Activated B cell treated with CpG ODN at 0.5 μM for 24 hours (primary cell): ENCODE data around the gene CACNA1B. TPM values are rescaled to one million over a fixed set of nuclear protein-coding genes. Genes with fewer than 3 reads are reported as not detected.
A peak's percentile ranks its signal among the peaks of the same experiment; 100 is the strongest.

ENCODE experiments used
- ATAC-seq: fragments of 200-7000 bp; cut with Tn5 transposase; one replicate; pipeline ENCODE4 v1.10.0; 2021; ENCODE audit warnings: low read depth, mild to moderate bottlenecking, moderate library complexity
- CTCF ChIA-PET: fragments of 350-600 bp; sonication (Branson Sonifier 250); formaldehyde crosslinking; loops from one replicate; lab custom pipeline; 2021; ENCODE audit warnings: antibody characterized with exemption; lab: Charles Lee
- POLR2A ChIA-PET: fragments of 350-600 bp; sonication (Branson Sonifier 250); formaldehyde crosslinking; loops from one replicate; lab custom pipeline; 2021; ENCODE audit warnings: antibody characterized with exemption; lab: Charles Lee
- DNase-seq: peaks from one replicate; pipeline ENCODE4 v3.0.0; 2022
- H3K27ac Mint-ChIP-seq: one replicate; pipeline ENCODE4 v1.8.0; 2020; ENCODE audit warnings: mixed read lengths
- H3K27me3 Mint-ChIP-seq: one replicate; pipeline ENCODE4 v1.8.0; 2021; ENCODE audit warnings: mixed read lengths
- H3K36me3 Mint-ChIP-seq: one replicate; pipeline ENCODE4 v1.8.0; 2021; ENCODE audit warnings: low read depth, mixed read lengths
- H3K4me1 Mint-ChIP-seq: one replicate; pipeline ENCODE4 v1.8.0; 2021; ENCODE audit warnings: mixed read lengths
- H3K4me3 Mint-ChIP-seq: one replicate; pipeline ENCODE4 v1.8.0; 2020; ENCODE audit warnings: mild to moderate bottlenecking, mixed read lengths
- H3K9me3 Mint-ChIP-seq: one replicate; pipeline ENCODE4 v1.8.0; 2020; ENCODE audit warnings: mixed read lengths
- CTCF ChIP-seq: fragments of 200-600 bp; IDR thresholded peaks from one replicate; pipeline ENCODE4 v1.8.0; 2022; ENCODE audit warnings: antibody characterized with exemption, mild to moderate bottlenecking
- intact Hi-C: fragments of 100-400 bp; cut with micrococcal nuclease; formaldehyde crosslinking; loops from one replicate; pipeline ENCODE4 v1.15.1; 2024
- total RNA-seq: library from RNA; stranded (reverse); gene quantifications from 2 replicates; pipeline ENCODE4 v1.2.3, GENCODE V29; 2022

Gene CACNA1B
- total RNA-seq, 1 donor from 2014 or later = 1.5 TPM

DNA sequence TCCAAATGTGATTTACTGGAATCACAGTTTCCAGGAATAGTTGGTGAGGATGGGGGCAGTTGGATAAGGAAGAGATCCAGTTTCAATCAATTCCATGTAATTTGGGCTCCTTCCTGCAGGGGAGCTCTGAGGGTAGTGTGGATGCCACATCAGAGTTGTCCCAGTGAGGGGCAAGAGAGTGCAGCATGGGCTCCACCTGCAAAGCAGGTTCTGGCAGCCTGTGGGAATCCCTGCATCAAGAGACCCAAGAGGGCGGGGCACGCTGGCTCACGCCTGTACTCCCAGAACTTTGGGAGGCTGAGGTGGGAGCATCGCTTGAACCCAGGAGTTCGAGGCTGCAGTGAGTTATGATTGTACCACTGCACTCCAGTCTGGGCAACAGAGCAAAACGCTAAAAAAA, 188.5 kb downstream of the CACNA1B start:
- Mint-ChIP-seq H3K4me3 (no peak overlapping the region), H3K36me3 (no peaks in the 10 kb centered on the region), H3K27ac (no peak overlapping the region), H3K27me3 (peaks cover 6% of the 10 kb centered on the region), H3K9me3 (no peaks in the 10 kb centered on the region), H3K4me1 (no peaks in the 10 kb centered on the region)
- ChIA-PET POLR2A (no interaction called here), CTCF (no interaction called here)
- ATAC-seq (no peak), DNase-seq (no peak)
- TF ChIP-seq CTCF = no peak
- intact Hi-C loops = no loop called here

DNA sequence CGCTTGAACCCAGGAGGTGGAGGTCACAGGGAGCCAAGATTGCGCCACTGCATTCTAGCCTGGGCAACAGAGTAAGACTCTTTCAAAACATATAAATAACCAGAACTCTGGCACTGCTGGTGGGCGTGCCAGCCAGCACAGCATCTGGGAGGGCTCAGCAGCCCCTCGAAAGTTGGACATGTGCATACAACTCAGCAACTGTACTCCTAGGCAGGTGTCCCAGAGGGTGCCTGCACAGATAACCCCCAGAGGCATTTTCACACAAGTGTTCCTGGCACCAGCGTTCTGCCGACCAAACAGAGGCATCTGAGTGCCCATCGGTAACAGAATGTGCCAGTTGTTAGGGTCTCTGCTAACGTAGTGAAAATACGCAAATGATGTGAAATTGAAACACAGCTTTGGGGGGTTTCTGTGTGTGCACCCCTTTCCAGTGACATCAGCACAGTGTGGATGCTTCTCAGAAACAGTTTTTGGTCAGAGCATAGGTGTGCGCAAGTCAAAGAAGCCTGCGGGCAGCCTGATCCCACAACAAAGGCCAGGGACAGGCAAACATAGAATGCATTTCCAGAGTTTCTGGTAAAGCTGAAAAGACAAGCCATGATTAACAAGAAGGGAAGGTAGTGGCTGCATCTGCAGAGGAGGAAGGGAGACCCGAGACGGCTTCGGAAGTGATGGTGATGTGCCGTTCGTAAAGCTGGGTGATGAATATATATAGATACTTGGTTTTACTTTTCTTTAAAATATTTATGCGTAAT, 190.2 kb downstream of the CACNA1B start:
- no peaks in the 10 kb centered on the region for H3K4me1 Mint-ChIP-seq
- ChIA-PET CTCF (no interaction called here), POLR2A (no interaction called here)
- ATAC-seq (no peak), DNase-seq (peak; percentile 1)
- TF ChIP-seq CTCF = no peak
- no peak overlapping the region for H3K27ac Mint-ChIP-seq
- intact Hi-C loops = no loop called here
- H3K9me3 Mint-ChIP-seq = no peaks in the 10 kb centered on the region
- no peaks in the 10 kb centered on the region for H3K36me3 Mint-ChIP-seq
- no peak overlapping the region for H3K4me3 Mint-ChIP-seq
- H3K27me3 Mint-ChIP-seq = peaks cover 11% of the 10 kb centered on the region

DNA sequence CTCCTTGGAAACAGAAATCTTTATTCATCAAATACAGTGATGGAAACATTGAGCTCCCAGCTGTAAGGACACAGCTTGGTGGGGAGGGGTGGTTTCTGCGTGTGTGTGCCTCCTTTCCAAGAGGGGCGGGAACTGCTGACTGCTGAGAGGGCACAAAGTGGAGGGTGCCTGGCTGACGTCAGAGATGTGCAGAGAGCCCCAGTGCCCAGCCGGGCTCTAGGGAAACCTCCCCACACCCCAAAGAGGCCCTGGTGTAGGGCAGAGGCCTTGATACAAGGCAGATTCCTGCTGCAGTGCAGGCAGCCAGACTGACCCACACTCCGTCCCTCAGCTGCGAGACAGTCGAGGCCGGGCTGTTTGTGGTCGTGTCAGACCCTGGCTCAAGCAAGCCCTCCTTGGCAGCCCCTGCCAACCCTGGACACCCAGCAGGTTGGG, 191.0 kb downstream of the CACNA1B start:
- DNase-seq (no peak), ATAC-seq (no peak)
- H3K4me3 Mint-ChIP-seq = no peak overlapping the region
- TF ChIP-seq CTCF = no peak
- no peak overlapping the region for H3K27ac Mint-ChIP-seq
- H3K36me3 Mint-ChIP-seq = no peaks in the 10 kb centered on the region
- CTCF ChIA-PET = no interaction called here
- POLR2A ChIA-PET = no interaction called here
- H3K27me3 Mint-ChIP-seq = peaks cover 13% of the 10 kb centered on the region
- intact Hi-C loops = no loop called here
- H3K4me1 Mint-ChIP-seq = no peaks in the 10 kb centered on the region
- no peaks in the 10 kb centered on the region for H3K9me3 Mint-ChIP-seq

GRCh38 chr9:138069731-138070456, 192.3 kb downstream of the CACNA1B start:
- ATAC-seq = no peak
- Mint-ChIP-seq H3K27me3 (peaks cover 15% of the 10 kb centered on the region), H3K27ac (no peak overlapping the region), H3K36me3 (no peaks in the 10 kb centered on the region), H3K4me3 (no peak overlapping the region), H3K4me1 (no peaks in the 10 kb centered on the region), H3K9me3 (no peaks in the 10 kb centered on the region)
- ChIA-PET POLR2A (no interaction called here), CTCF (no interaction called here)
- no peak for TF ChIP-seq CTCF
- intact Hi-C loops = no loop called here
- DNase-seq = peak; percentile 8

DNA sequence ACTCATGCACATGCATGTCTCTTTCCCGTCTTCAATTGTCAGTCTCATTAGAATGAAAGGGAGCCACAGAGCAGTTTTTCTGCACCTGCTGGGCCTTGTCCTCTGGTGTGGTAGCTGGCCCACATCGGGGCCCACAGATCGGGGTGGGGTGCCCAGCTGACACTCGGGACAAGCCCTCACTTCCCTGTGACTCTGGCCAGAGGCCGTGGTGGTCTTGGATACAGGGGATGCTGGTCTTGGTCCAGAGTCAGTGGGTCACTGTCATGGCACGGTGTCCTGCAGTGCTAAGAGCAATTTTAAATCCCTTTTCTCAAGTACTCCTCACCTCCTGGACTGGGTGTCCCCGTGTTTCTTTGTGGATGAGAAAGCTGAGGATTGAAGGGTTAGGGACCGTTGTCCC, 193.2 kb downstream of the CACNA1B start:
- Mint-ChIP-seq H3K4me3 (no peak overlapping the region), H3K9me3 (no peaks in the 10 kb centered on the region), H3K27me3 (peaks cover 13% of the 10 kb centered on the region), H3K36me3 (no peaks in the 10 kb centered on the region), H3K27ac (no peak overlapping the region), H3K4me1 (no peaks in the 10 kb centered on the region)
- POLR2A ChIA-PET = no interaction called here
- no peak for TF ChIP-seq CTCF
- DNase-seq (peak; percentile 4), ATAC-seq (no peak)
- CTCF ChIA-PET = no interaction called here
- intact Hi-C loops = no loop called here
